BJ (cell line): ENCODE results near the gene ARHGDIA. TPM values are rescaled to one million over a fixed set of nuclear protein-coding genes. Genes with fewer than 3 reads are reported as not detected.

Experiments used
- CTCF ChIA-PET: fragments of 350-600 bp; formaldehyde crosslinking; extraction: SDS; loops from one replicate; lab custom pipeline; 2021; ENCODE audit warnings: antibody characterized with exemption, inconsistent platforms; lab: Yijun Ruan, JAX
- POLR2A ChIA-PET: fragments of 300-600 bp; sonication (Branson Sonifier 250); formaldehyde crosslinking; extraction: SDS; loops from one replicate; lab custom pipeline; 2021; ENCODE audit warnings: antibody characterized with exemption; lab: Charles Lee
- DNase-seq: peaks from one replicate; pipeline ENCODE4 v3.0.0-alpha.2; 2011; ENCODE audit warnings: low read depth
- H3K27me3 ChIP-seq: 2 replicates; pipeline ENCODE4 v1.6.0; 2011; ENCODE audit warnings: low read length; ENCODE audit not compliant: control insufficient read depth, insufficient read depth
- H3K36me3 ChIP-seq: 2 replicates; pipeline ENCODE4 v1.5.1; 2011; ENCODE audit warnings: low read length; ENCODE audit not compliant: control insufficient read depth, insufficient read depth
- H3K4me3 ChIP-seq: 2 replicates; pipeline ENCODE4 v1.5.1; 2011; ENCODE audit warnings: low read depth, mild to moderate bottlenecking, control low read depth, low read length
- CTCF ChIP-seq: IDR thresholded peaks from 2 replicates; pipeline ENCODE4 v1.5.1; 2011; ENCODE audit warnings: low read depth, mild to moderate bottlenecking, control low read depth, inconsistent platforms, low read length, moderate library complexity; ENCODE audit not compliant: insufficient read depth
- polyA plus RNA-seq: library from polyadenylated mRNA; depleted of rRNA; stranded (reverse); fragments of >200 nt; gene quantifications from 2 replicates; pipeline ENCODE4 v1.2.3, GENCODE V29; 2011

Gene ARHGDIA
- polyA plus RNA-seq, 1 experiment: 163 TPM

- no peak for DNase-seq
- TF ChIP-seq CTCF: no peak
- Histone ChIP-seq H3K4me3 (peak within 1 kb of the TSS; percentile 84), H3K27me3 (no peaks in the 10 kb centered on the region), H3K36me3 (no peaks in the 10 kb centered on the region)
- POLR2A ChIA-PET: no interaction called here
- CTCF ChIA-PET: no interaction called here
Measured at GRCh38 chr17:81834831-81835267, 36.3 kb downstream of the ARHGDIA start, which contains the start of gene PPP1R27. PPP1R27 (minus strand) TSS chr17:81835050; CDS start chr17:81834953, 97 bp downstream.

GRCh38 chr17:81833921-81834830 is 37.0 kb downstream of the ARHGDIA start:
- ChIA-PET POLR2A (interaction anchor here (0.6 kb wide), 1 partner anchor 123 kb away, joined by 3 read pairs; no protein-coding TSS in a partner anchor), CTCF (interaction anchor here (0.7 kb wide), 1 partner anchor 196 kb away, joined by 3 read pairs; no protein-coding TSS in a partner anchor)
- no peak for TF ChIP-seq CTCF
- DNase-seq: no peak
- H3K4me3 ChIP-seq: peak overlapping the region; percentile 84
- H3K36me3 ChIP-seq: no peaks in the 10 kb centered on the region
- no peaks in the 10 kb centered on the region for H3K27me3 ChIP-seq

- H3K27me3 ChIP-seq: no peaks in the 10 kb centered on the region
- CTCF ChIA-PET: interaction anchor here (0.7 kb wide), 1 partner anchor 197 kb away, joined by 3 read pairs; no protein-coding TSS in a partner anchor
Measured at GRCh38 chr17:81833160-81833920, 37.8 kb downstream of the ARHGDIA start, which contains the start of gene MCRIP1. MCRIP1 (minus strand) TSS chr17:81833291; CDS start chr17:81824506, 8,785 bp downstream.

GRCh38 chr17:81832608-81833159 is 38.5 kb downstream of the ARHGDIA start:
- Histone ChIP-seq H3K36me3 (no peaks in the 10 kb centered on the region), H3K27me3 (no peaks in the 10 kb centered on the region), H3K4me3 (peak overlapping the region; percentile 83)
- ChIA-PET CTCF (no interaction called here), POLR2A (no interaction called here)
- no peak for DNase-seq
- no peak for TF ChIP-seq CTCF

More at GRCh38 chr17:81833160-81833920, 37.8 kb downstream of the ARHGDIA start, which contains the start of gene MCRIP1:
- POLR2A ChIA-PET: interaction anchor here (0.6 kb wide), 1 partner anchor 122 kb away, joined by 3 read pairs; no protein-coding TSS in a partner anchor
- no peak for TF ChIP-seq CTCF
- no peaks in the 10 kb centered on the region for H3K36me3 ChIP-seq
- peak within 1 kb of the TSS; percentile 84 for H3K4me3 ChIP-seq
- peak; percentile 40 for DNase-seq
